Inflammatory macrophage treated with lipopolysaccharide for 1 hour (primary cell): ENCODE measurements around the gene TOM1L1.

Experiments used
- DNase-seq, 2 donors: peaks; one replicate each; pipeline ENCODE4 v3.0.0-alpha.2; 2020 to 2022

Gene TOM1L1

DNA sequence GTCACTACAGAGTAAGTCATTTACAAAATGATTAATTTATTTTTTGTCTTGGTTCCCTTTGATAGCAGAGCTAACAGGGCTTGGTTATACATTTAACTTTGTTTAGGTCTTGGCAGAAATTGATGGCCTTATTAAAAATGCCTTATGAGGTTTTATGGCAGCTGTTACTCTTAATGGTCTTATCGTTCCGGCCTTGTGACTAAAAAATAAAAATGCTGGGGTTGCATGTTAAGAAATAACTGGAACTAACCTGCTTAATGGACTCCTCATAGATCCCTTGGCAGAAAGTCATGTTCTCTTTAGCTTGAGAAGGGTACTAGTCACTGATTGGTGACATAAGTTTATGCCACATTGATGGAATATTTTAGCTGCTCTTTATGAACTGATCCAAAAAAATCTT is 49.5 kb downstream of the TOM1L1 start:
- no peak for DNase-seq

DNA sequence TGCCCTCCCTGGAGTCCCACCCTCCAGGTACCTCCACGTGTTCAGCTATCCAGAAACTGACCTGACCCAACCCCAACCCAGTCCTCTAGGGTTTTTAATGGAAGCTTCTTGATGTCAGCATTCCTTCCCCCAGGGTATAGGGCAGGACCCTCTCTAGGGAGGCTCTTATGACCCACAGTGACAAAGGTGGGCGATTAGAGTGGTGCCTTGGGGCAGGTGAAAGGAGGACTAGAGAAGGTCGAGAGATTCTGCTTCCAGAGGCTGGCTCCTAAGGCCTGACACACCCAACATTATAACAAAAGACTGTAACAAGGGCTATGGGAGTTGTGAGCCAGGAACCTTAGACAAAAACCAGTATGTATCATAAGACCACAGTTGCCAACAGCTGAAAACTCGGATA is 50.6 kb downstream of the TOM1L1 start:
- DNase-seq = no peak

DNA sequence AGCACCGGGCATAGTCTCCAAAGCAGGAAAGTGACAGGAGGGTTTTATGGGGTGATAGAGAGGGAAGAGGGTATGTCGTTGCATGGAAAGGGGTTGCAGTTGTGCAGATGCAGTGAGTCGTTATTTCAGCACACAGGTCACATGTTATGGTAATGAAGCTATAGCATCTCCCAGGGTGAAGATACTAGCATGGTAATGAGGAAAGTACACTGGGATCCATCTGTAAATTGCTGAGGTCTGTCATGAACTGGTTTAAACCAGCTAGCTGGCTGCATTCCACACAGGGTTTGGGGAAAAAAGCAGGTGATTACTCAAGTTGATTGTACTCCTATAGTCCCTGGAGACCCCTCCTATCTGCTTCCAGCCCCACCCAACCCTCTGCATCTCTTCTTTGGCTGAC is 56.1 kb downstream of the TOM1L1 start:
- DNase-seq = no peak

DNA sequence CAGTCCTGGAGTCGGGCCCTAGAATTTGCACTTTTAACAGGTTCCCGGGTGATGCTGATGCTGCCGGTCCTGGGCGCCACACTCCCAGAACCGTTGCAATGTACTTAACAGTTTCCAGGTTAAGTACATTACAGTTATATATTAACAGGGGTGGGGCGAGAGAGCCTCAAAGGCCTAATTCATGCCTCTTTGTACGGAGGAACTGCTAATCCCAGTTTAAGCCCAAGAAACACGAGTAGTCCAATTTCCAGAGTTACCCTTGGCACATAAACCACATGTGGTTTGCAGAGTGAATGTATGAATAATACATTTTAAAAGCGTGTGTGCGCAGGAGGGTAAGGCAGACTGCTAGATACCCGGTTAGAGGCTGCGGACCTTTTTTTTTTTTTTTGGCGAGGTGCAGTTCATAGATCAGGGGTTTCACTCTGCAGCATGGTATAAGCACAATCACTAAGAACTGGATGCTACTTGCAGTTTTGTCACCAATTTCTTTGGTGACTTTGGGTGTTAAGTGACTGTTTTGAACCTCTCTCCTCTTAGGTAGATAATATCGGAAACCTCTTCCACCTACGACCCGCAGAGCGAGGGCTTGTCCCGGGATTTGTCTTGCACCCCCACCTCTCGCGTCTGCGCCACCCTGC is 67.1 kb downstream of the TOM1L1 start:
- peak in 1 of 2 donors; percentile 13 for DNase-seq

- peak; percentile 93 to 97 for DNase-seq
Observed at GRCh38 chr17:54968262-54968987, 67.8 kb downstream of the TOM1L1 start, which contains the start of the genes COX11 and STXBP4. TSS of gene COX11 (minus strand) at chr17:54968654. CDS start at chr17:54968646, 8 bp downstream. TSS of gene STXBP4 (plus strand) at chr17:54968765. CDS start at chr17:54986220, 17,455 bp downstream.

GRCh38 chr17:54968988-54969332 is 68.3 kb downstream of the TOM1L1 start:
- DNase-seq = peak; percentile 5 to 16

DNA sequence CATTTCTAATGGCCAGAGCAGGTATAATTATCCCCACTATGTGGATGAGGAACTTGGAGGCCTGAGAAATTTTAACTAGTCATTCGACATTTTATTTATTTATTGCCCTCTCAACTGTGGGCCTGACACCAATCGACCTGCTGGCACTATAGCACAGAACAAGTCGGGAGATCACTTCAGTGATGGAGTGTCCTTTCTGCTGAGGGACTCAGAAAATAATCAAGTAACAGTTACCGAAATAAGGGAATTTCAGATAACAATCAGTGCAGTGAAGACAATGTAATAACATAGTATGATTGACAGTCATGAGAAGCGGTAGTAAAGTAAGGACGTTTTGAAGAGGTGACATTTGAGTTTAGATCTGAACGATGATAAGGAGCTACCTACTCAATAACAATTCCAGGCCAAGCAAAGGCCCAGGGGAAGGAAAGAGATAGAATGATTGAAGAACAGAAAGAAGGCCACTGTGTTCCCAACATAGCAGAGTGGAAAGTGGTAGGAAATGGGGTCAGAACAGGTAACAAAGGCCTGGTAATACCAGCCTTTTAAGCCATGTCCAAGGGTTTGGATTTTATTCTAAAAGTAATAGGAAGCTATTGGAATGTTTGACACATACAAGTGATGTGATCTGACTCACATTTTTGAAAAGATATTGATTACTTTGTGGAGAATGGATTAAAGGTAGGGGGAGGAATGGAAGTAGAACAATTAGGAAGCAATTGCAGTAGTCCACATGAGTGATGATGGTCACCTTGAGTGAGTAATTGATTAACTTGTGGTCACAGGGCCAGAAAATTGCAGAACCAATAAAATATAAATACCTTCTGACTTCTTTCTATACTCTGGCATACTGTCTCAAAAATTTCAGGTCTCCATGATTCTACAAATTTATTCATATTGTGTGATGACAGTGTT is 69.3 kb downstream of the TOM1L1 start:
- DNase-seq = no peak

DNA sequence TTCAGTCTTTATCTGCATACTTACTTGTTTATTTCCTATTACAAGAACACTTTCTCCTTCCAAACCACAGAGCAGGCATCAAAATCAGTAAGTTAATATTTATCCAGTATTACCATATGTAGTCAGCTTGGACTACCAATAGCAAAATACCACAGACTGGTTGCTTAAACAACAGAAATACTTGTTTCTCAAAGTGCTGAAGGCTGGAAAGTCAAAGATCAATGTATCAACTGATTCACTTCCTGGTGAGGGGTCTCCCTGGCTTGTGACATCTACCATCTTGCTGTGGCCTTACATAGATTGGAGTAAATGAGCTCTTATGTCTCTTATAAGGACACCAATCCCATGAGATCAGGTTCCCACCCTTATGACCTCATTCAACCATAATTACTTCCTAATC is 70.5 kb downstream of the TOM1L1 start:
- no peak for DNase-seq

DNA sequence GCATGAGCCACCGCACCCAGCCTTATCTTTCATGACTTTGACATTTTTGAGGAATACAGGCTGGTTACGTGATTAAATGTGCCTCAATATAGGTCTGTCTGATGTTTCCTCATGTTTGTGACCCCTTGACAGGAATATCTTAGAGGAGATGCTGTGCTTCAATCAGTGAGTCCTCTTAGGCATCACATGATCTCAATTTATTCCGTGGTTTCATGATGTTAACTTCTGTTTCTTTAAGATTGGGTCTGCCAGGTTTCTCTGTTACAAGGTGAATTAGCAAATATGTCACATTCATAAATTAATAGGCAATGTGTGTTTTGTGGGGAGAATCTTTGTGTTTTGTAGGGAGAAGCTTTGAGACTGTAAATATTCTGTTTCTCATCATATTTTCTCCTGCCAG is 71.2 kb downstream of the TOM1L1 start:
- DNase-seq = no peak

- DNase-seq = no peak
Observed at GRCh38 chr17:54972406-54973138, 71.9 kb downstream of the TOM1L1 start.

DNA sequence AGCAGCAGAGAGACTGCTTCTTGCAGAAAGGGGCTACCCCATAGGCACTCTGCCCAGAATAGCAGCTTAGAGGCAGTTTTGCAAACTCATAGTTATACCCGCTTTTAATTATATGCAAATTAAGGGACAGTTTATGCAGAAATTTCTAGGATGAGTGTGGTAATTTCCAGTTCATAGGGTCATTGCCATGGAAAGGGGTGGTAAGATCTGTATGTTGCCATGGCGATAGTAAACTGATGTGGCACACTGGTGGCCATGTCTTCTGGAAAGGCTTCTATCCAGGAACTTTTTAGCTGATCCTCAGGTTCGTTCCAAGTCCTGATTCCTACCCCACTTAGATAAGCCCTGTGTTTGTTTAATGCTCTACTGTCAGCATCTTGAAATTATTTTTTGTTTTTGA is 74.1 kb downstream of the TOM1L1 start:
- DNase-seq = no peak

DNA sequence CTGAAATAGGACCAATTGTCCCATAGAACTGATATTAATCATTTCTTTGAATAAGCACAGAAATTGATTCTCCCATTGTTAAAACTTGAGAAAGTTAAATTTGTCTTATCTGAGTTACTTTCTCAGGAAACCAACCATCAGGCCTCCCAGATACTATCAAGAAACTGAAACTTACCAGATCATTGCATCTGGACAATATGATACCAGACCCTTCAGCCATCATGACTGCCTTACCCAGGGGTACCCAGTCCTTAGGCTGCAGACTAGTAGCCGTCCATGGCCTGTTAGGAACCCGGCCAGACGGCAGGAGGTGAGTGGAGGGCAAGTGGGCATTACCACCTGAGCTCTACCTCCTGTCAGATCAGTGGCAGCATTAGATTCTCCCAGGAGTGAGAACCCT is 75.7 kb downstream of the TOM1L1 start:
- DNase-seq = no peak

- DNase-seq = no peak
Observed at GRCh38 chr17:54977744-54978143, 77.1 kb downstream of the TOM1L1 start.

DNA sequence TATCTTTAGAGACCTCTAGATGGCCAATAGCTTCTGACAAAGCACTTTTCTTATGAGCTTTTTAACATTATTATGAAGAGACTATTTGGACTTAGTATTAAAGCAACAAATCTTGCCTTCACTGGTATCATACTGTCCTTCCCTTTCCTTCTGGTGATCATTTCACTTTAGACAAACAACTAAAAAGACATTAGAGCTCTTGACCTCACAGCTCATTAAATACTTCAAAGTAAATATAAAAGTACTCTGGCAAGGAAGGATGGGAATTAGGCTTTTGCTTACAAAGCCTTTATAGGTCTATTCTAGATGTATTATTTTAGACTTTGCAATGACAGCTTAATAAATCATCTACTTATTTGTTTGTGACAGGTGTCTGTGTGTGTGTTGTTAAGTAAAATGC is 79.0 kb downstream of the TOM1L1 start:
- DNase-seq = no peak

- DNase-seq = no peak
Observed at GRCh38 chr17:54980375-54980774, 79.7 kb downstream of the TOM1L1 start.

DNA sequence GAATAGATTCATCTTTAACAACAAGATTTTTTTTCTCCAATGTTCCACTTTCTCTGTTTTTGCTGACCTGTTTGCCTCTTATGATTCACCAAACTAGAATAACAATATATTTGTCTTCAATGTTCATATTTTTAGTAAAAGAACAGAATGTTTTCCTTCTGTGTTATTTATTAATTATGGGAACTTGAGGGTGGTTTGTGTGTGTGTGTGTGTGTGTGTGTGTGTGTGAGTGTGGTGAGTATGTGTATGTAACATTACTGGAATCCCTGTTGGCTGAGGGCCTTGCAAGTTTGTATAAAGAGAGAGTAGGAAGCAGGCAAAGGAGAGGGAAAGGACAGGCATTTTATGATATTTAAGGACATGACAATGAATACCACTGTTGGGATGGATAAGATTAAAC is 81.7 kb downstream of the TOM1L1 start:
- no peak for DNase-seq

DNA sequence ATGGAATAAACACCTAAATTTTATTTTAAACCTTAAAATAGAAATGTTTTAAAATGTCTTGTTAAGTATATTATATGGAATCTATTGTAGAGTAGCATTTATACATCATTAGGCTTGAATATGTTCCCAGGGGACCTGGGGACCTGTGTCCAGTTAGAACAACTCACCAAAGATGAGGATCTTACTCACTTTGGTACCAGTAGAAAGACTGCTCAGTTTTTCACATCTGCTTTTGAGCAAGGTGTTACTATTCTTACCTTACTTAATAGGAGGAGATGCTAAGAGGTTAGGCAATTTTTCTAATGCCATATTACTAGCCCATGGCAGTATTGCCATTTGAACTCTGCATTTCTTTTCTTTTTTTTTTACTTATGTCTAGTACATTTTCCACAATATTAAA is 82.6 kb downstream of the TOM1L1 start:
- no peak for DNase-seq

- no peak for DNase-seq
Observed at GRCh38 chr17:54985476-54985875, 84.8 kb downstream of the TOM1L1 start.

- no peak for DNase-seq
Observed at GRCh38 chr17:54990118-54990517, 89.5 kb downstream of the TOM1L1 start.

GRCh38 chr17:54991567-54991966 is 90.9 kb downstream of the TOM1L1 start:
- no peak for DNase-seq

- DNase-seq = peak; percentile 11 to 72
Observed at GRCh38 chr17:54992797-54993639, 92.4 kb downstream of the TOM1L1 start.

DNA sequence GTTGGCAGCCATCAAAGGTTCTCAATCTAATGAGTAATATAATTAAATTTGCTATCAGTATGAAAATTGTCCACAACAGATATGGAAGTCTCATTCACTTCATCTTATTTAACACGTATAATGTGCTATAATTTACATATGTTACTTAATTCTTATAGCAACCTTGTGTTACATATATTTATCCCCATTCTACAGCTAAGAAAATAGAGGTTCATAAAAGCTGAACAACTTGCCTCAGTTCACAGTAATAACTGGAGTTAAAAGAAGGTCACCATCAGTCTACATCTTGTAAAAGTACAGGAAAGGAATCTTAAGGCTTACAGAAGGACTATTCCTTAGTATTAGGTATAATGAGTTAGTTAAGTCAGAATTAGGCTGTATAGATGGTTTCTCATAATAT is 95.8 kb downstream of the TOM1L1 start:
- DNase-seq = no peak
